ENCODE measurements around the gene TLCD3B.
"Not testable (repeated sequence)": the region's sequence is repeated elsewhere in the genome, so short reads cannot be mapped to it uniquely, and the experiment has no call there.

The TLCD3B gene

GRCh38 chr16:30025156-30025555 lies 5.9 kb downstream of the TLCD3B start:
- DNase-seq, result no peak

GRCh38 chr16:30024451-30024850 lies 6.6 kb downstream of the TLCD3B start:
- no peak for DNase-seq

DNA sequence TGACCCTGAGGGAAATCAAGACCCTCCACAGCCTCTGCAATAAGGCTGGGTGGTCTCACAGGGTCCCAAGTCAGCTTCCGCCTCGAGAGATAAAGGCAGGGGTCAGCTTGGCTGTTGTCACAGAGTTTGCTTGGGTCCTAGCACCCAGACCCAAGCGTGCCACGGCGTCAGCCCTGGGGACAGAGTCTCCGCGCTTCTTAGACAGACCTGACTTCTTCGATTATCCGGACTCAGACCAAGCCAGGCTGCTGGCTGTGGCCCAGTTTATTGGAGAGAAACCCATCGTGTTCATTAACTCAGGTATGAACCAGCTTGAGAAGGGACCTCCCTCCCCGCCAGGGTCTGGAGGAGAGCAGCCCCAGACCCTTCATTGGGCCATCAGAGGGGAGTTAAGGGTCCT lies 7.5 kb downstream of the TLCD3B start:
- no peak for DNase-seq

GRCh38 chr16:30022887-30023286 lies 8.2 kb downstream of the TLCD3B start, which contains the start of gene C16orf92:
TSS of gene C16orf92 (plus strand) at chr16:30023198. CDS start at chr16:30023341, 143 bp downstream.
- DNase-seq, result no peak

DNA sequence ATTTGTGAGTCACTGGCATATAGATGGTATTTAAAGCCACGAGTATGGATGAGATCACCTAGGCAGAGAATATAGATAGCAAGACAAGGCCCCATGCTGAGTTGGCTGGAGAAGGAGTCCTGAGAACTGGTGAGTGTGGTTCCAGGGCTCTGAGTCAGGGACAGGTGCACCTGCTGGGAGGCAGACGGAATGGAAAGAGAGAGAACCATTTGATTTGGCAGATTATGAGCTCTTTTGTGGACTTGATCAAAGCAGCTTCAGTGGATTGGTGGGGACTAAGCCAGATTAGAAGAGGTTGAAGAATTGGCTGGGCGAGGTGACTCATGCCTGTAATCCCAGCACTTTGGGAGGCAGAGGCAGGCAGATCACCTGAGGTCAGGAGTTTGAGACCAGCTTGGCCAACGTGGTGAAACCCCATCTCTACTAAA lies 12.3 kb downstream of the TLCD3B start:
- DNase-seq, result peak; percentile 31

DNA sequence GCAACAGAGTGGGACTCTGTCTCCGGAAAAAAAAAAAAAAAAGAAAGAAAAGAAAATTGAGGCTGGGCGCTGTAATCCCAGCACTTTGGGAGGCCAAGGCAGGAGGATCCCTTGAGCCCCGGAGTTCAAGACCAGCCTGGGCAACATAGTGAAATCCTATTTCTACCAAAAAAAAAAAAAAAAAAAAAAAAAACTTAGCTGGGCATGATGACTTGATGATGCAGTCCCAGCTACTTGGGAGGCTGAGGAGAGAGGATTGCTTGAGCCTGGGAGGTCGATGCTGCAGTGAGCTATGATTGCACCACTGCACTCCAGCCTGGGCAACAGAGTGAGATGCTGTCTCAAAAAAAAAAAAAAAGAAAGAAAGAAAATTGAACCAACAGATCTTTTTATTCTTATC lies 13.1 kb downstream of the TLCD3B start:
- not testable (repeated sequence) for DNase-seq

DNA sequence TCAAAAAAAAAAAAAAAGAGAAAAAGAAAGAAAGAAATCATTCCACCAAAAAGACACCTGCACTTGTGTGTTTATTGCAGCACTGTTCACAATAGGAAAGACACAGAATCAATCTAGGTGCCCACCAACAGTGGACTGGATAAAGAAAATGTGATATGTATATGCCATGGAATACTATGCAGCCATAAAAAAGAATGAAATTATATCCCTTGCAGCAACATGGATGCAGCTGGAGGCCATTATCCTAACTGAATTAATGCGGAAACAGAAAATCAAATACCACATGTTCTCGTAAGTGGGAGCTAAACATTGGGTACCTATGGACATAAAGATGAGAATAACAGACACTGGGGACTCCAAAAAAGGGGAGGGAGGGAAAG lies 13.8 kb downstream of the TLCD3B start:
- no peak for DNase-seq

DNA sequence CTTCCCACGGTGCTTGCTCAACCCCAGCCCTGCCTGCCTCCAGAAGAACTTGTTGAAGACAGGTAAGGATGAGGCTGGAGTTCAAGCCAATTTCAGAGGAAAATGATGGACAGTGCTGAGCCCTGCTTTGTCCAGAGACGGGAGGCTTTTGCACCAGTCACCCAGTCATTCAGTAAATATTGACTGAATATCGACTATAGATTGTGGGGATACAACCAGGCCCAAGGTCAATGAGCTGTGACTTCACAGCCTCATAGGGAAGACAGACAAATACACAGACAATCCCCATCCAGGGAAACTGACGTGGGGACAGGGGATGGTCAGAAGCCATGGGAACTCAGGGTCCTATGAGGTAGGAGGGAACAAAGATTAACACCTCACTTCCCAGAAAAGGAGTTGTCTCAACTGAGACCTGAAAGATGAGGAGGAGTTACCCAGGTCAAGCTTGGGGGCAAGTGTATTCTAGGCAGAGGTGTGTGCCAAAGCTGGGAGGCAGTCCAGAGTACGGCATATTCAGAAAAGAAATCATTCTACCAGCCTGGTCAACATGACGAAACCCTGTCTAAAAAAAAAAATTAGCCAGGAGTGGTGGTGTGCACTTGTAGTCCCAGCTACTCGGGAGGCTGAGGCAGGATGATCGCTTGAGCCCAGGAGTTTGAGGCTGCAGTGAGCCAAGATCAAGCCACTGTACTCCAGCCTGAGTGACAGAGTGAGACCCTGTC lies 14.4 kb downstream of the TLCD3B start:
- DNase-seq, result no peak

GRCh38 chr16:30015450-30015849 lies 15.6 kb downstream of the TLCD3B start:
- DNase-seq, result not testable (repeated sequence)

- DNase-seq, result not testable (repeated sequence)
Observed at GRCh38 chr16:30012598-30012997, 18.5 kb downstream of the TLCD3B start.

- no peak for DNase-seq
Observed at GRCh38 chr16:30011714-30012504, 19.2 kb downstream of the TLCD3B start.

DNA sequence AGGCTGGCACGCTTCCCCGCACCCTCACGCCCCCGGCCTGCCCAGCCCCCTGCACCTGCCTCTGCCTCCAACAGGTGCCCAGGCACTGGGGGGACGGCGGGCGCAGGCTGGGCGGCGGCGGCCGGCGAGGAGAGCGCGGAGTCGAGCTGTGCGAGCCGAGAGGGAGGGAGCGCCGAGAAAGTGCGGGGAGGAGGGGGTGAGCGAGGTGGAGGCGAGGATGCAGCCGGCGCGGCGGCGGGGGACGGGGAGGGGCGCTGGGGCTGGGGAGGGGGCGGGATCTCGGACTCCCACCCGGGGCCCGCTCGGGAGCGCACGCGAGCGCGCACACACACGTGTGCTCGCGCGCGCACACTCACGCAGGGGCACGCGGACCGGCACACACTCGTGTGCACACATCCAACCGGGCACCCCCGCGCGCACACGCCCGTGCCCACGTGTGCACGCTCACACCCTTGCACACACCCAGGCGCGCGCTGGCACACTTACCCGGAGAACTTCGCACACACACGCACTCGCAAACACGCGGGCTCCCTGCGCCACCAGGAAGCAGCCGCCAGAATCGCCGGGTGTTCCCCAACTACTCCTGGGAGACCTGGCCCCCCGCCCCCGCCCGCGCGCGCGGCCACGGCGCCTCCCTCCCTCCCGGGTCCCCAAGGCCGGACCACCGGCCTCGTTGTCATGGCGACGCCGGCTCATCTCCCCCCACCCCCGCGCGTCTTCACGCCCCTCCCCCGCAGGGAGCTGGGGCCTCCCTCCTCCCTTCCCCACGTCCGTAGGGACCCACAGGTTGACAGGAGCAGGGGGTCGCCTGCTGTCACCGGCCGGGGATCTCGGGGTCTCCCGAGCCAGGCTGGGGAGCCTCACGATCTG lies 20.0 kb downstream of the TLCD3B start, which contains the start of gene DOC2A:
DOC2A (minus strand) TSS at position 184 of the 870 bp plus-strand sequence. CDS start 805 bp downstream, outside the sequence.
- DNase-seq, result peak; percentile 86

- DNase-seq, result no peak
Observed at GRCh38 chr16:30009990-30010843, 20.9 kb downstream of the TLCD3B start.

DNA sequence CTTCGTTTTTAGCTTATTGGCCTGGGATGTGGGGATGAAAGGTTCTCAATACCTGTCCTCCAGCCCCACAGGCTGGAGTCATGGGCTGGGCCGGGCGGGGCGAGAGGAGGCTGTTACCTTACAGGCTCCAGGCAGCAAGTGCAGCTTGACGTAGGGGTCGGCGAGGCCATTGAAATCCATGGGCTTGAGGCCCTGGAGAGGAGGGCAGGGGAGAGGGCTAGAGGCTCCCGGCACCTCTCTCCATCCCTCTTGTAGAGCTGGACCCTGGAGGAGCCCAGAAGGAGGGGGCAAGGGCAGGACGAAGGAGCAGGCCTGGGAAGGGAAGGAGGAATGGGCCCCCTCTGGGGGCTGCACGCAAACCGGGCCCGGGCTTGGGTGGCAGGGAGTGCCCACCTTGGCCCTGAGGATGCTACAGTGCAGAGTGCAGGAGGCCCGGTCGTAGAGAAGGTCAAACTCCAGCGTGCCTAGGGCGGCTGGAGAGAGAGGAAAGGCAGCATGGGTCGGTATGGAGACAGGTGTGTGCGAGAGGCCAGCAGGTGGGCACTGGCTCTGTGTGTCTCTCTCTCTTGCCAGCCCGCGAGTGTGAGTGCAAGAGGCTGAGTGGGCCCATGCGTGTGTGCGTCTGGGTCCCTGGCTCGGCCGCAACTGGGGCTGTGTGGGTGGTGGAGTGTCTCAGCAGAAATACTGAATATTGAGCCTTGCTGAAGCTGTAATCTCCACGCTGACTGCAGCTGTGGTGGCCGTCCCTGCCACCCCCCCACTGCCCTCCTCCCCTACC lies 21.8 kb downstream of the TLCD3B start:
- DNase-seq, result no peak

- no peak for DNase-seq
Observed at GRCh38 chr16:30007378-30007895, 23.6 kb downstream of the TLCD3B start.

DNA sequence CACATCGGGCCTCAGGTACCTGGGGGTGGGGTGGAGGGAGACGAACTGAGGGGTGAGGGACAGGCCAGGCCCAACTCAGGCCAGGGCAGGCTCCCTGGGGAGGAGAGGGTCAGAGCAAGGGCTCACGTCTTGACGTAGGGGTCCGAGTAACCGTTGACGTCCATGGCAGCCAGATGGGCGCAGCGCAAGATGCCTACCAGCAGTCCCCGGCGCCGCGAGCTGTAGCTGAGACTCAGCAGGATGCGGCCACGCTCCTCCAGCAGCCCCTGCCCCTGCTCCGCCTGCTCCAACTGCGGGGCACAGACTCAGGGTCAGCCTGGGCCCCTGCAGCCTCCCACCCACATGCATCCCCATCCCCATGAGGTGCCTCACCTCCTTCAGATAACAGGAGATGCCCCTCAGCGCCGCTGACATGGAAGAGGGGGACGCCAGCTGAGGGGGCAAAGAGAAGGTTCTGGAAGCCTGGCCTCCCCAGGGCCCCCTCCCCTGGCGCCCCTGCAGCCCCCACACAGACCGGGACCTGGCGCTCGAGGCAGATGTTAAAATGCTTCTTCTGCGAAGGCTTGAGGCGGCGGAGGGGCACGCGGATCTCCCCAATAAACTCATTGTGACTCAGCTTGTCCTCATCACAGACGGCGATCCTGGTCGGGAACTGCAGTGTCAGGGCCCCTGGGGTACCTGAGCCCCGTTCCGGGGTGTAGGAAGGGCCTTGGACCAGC lies 24.3 kb downstream of the TLCD3B start:
- DNase-seq, result no peak

DNA sequence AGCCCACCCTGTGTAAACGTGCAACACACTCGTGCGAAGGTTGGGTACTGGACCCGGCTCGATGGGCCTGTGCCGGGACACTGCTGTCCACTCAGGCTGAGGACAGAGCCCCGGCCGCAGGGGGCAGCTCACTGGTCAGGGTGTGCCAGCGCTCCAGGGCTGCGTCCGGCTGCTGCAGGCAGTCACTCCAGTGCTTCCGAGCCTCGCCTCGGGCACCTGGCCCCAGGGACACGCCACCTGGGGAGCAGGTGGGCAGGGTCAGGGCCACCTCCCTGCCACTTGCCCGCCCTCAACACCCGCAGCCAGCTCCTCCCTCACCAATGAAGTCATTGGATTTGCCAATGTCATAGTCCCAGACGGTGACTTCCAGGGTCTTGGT lies 25.0 kb downstream of the TLCD3B start:
- DNase-seq, result no peak

- DNase-seq, result peak; percentile 45
Observed at GRCh38 chr16:30005341-30006094, 25.6 kb downstream of the TLCD3B start.

DNA sequence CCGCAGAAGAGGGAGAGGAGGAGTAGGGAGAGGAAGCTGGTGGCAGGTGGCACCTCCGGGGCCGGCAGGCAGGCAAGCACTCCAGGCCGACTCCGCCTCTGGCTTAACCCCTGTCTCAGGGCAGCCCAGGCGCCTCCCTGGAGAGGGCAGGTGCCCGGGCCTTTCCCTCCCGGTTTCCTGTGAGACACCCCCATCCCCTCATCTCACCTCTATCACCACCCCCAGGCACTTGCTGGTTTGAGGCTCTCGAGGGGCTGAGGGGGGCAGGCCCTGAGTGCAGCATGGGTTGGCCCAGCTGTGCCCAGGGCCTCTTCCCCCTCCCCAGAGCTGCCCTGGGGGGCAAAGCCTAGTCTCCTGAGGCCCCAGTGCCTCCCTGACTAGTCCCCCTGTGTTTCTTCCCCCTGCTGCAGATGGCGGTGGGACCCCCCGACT lies 26.2 kb downstream of the TLCD3B start:
- DNase-seq, result peak; percentile 59

- peak; percentile 41 for DNase-seq
Observed at GRCh38 chr16:30004424-30004776, 26.7 kb downstream of the TLCD3B start.

All from NCI-H69 (cell line).